Natural killer cell (primary cell): Measurements from ENCODE around the gene CAMSAP1. TPM values are rescaled to one million over a fixed set of nuclear protein-coding genes. Genes with fewer than 3 reads are reported as not detected.

Source experiments
- ATAC-seq, 3 donors: fragments of 150-1000 bp in 2 of 3; fragments of 200-7000 bp in 1 of 3; cut with Tn5 transposase; 1 replicate in 1 of 3; 2 replicates in 2 of 3; pipeline ENCODE4 v1.10.0; 2021; ENCODE audit warnings: mild to moderate bottlenecking in 2 of 3, moderate library complexity in 2 of 3
- DNase-seq, 2 donors: peaks; one replicate each; pipeline versions ENCODE4 v3.0.0 to v3.0.0-alpha.2; 2013 to 2021; ENCODE audit warnings: mixed read lengths in 1 of 2
- H3K27ac ChIP-seq: one replicate; pipeline ENCODE4 v1.5.1; 2013; ENCODE audit warnings: mild to moderate bottlenecking, low read length
- H3K27me3 ChIP-seq: one replicate; pipeline ENCODE4 v1.6.1; 2013; ENCODE audit warnings: low read length; ENCODE audit not compliant: control insufficient read depth, insufficient read depth
- H3K36me3 ChIP-seq: one replicate; pipeline ENCODE4 v1.6.1; 2013; ENCODE audit warnings: low read length; ENCODE audit not compliant: control insufficient read depth, insufficient read depth
- H3K4me1 ChIP-seq: one replicate; pipeline ENCODE4 v1.6.1; 2013; ENCODE audit warnings: low read length; ENCODE audit not compliant: control insufficient read depth, insufficient read depth
- H3K4me3 ChIP-seq: one replicate; pipeline ENCODE4 v1.5.1; 2013; ENCODE audit warnings: low read length
- H3K9me3 ChIP-seq: one replicate; pipeline ENCODE4 v1.6.1; 2013; ENCODE audit warnings: low read length; ENCODE audit not compliant: control insufficient read depth, insufficient read depth
- H3K27ac Mint-ChIP-seq, 2 donors: one replicate each; pipeline ENCODE4 v1.8.0; 2022; ENCODE audit warnings: mild to moderate bottlenecking in 2 of 2, mixed read lengths in 2 of 2, moderate library complexity in 1 of 2
- H3K27me3 Mint-ChIP-seq, 2 donors: one replicate each; pipeline ENCODE4 v1.8.0; 2022; ENCODE audit warnings: low read depth in 2 of 2, mixed read lengths in 2 of 2
- H3K36me3 Mint-ChIP-seq: one replicate; pipeline ENCODE4 v1.8.0; 2022; ENCODE audit warnings: mixed read lengths
- H3K4me1 Mint-ChIP-seq, 2 donors: one replicate each; pipeline ENCODE4 v1.8.0; 2022; ENCODE audit warnings: mixed read lengths in 2 of 2
- H3K4me3 Mint-ChIP-seq: one replicate; pipeline ENCODE4 v1.8.0; 2022; ENCODE audit warnings: mild to moderate bottlenecking, moderate library complexity, mixed read lengths
- H3K9me3 Mint-ChIP-seq, 2 donors: one replicate each; pipeline ENCODE4 v1.8.0; 2022; ENCODE audit warnings: mixed read lengths in 2 of 2
- WGBS: methylation state at CpG from one replicate; pipeline ENCODE4 v1.1.7; 2013; ENCODE audit warnings: missing lambda C conversion rate; ENCODE audit not compliant: insufficient coverage; 5-methylcytosine and 5-hydroxymethylcytosine counted together
- intact Hi-C: fragments of 100-400 bp; cut with micrococcal nuclease; formaldehyde crosslinking; loops from one replicate; pipeline ENCODE4 v1.14.2; 2022
- total RNA-seq, 4 donors: library from RNA; stranded (reverse); fragments of 120-200 nt in 1 of 4; gene quantifications; one replicate each; pipeline versions ENCODE4 v1.2.3 to v1.2.4, GENCODE V29; 2013 to 2022
- TF ChIP-seq, protein P1 (sequence below): fragments of 200-600 bp; IDR thresholded peaks from one replicate; pipeline ENCODE4 v1.8.0; 2022; ENCODE audit warnings: antibody characterized with exemption

The CAMSAP1 gene
- total RNA-seq, 3 donors from 2014 or later (not counting 1 experiment from before 2014, with no cell fraction given), result 25.9 to 33.5 (median 28.1) TPM

DNA sequence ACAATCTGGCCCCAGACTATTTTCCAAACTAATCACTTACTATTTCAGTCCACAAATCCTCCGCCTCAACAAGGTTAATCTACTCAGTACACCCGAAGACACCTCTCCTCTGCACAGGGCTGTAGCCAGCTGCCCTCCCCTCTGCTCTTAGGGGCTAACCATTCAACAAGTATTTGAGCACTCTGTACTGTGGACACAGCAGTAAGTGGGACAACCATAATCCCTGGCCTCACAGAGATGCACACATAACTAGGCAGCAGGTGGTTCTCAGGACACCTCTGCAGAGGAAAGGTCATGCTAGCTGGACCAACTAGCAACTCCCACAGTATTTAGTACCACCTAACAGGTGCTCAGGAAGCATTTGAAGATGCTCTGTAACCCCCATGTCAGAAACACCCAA is 5.5 kb downstream of the CAMSAP1 start:
- 97% methylated on average over 2 of the region's 2 CpGs for WGBS
- no peaks in the 10 kb centered on the region for H3K36me3 Mint-ChIP-seq
- H3K27me3 Mint-ChIP-seq, result no peaks in the 10 kb centered on the region
- H3K36me3 ChIP-seq, result no peaks in the 10 kb centered on the region
- no peaks in the 10 kb centered on the region for H3K27me3 ChIP-seq
- DNase-seq, result no peak
- H3K9me3 Mint-ChIP-seq, result no peaks in the 10 kb centered on the region
- peaks cover 26% of the 10 kb centered on the region for H3K4me1 ChIP-seq
- no peak for ATAC-seq
- H3K9me3 ChIP-seq, result no peaks in the 10 kb centered on the region
- H3K27ac Mint-ChIP-seq, result no peak overlapping the region
- intact Hi-C loops, result no loop called here
- no peak overlapping the region for H3K4me3 Mint-ChIP-seq
- H3K27ac ChIP-seq, result no peak overlapping the region
- TF ChIP-seq, protein P1, sequence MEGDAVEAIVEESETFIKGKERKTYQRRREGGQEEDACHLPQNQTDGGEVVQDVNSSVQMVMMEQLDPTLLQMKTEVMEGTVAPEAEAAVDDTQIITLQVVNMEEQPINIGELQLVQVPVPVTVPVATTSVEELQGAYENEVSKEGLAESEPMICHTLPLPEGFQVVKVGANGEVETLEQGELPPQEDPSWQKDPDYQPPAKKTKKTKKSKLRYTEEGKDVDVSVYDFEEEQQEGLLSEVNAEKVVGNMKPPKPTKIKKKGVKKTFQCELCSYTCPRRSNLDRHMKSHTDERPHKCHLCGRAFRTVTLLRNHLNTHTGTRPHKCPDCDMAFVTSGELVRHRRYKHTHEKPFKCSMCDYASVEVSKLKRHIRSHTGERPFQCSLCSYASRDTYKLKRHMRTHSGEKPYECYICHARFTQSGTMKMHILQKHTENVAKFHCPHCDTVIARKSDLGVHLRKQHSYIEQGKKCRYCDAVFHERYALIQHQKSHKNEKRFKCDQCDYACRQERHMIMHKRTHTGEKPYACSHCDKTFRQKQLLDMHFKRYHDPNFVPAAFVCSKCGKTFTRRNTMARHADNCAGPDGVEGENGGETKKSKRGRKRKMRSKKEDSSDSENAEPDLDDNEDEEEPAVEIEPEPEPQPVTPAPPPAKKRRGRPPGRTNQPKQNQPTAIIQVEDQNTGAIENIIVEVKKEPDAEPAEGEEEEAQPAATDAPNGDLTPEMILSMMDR, result no peak
- no peak overlapping the region for H3K4me3 ChIP-seq
- peaks cover 44 to 54% of the 10 kb centered on the region in 2 donors for H3K4me1 Mint-ChIP-seq

DNA sequence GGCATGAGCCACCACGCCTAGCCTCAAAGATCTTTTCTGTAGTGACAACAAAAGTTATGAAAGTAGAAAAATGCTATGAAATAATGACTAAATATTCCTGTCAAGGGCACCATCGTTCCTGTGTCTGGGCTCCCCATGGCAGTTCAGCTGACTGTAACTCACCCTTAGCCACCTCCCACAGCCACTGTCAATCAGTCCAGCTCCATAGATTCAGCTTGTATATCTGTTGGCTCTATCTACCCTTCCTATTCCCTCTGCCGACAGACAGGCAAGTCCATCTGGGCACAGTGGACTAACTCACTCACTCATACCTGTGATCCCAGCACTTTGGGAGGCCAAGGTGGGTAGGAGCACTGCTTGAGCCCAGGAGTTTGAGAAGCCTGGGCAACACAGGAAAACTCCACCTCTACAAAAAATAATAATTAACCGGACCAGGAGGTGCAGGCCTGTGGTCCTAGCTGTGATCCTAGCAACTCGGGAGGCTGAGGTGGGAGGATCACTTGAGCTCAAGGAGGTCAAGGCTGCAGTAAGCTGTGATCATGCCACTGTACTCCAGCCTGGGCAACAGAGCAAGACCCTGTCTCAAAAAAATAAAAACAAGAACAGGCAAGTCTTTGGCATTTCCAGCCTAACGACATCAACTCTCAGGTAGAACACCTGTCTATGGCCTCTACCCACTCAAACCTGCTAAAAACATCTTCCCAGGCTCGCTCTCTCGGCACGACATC is 6.2 kb downstream of the CAMSAP1 start:
- TF ChIP-seq, protein P1, result no peak
- no peaks in the 10 kb centered on the region for H3K9me3 Mint-ChIP-seq
- H3K36me3 Mint-ChIP-seq, result no peaks in the 10 kb centered on the region
- ATAC-seq, result no peak
- no peaks in the 10 kb centered on the region for H3K27me3 Mint-ChIP-seq
- intact Hi-C loops, result no loop called here
- no peak for DNase-seq
- Histone ChIP-seq H3K36me3 (no peaks in the 10 kb centered on the region), H3K4me3 (no peak overlapping the region), H3K27me3 (no peaks in the 10 kb centered on the region), H3K27ac (no peak overlapping the region), H3K4me1 (peaks cover 23% of the 10 kb centered on the region), H3K9me3 (no peaks in the 10 kb centered on the region)
- no peak overlapping the region for H3K4me3 Mint-ChIP-seq
- 96% methylated on average over 9 of the region's 9 CpGs for WGBS
- H3K27ac Mint-ChIP-seq, result no peak overlapping the region
- peaks cover 49 to 59% of the 10 kb centered on the region in 2 donors for H3K4me1 Mint-ChIP-seq

DNA sequence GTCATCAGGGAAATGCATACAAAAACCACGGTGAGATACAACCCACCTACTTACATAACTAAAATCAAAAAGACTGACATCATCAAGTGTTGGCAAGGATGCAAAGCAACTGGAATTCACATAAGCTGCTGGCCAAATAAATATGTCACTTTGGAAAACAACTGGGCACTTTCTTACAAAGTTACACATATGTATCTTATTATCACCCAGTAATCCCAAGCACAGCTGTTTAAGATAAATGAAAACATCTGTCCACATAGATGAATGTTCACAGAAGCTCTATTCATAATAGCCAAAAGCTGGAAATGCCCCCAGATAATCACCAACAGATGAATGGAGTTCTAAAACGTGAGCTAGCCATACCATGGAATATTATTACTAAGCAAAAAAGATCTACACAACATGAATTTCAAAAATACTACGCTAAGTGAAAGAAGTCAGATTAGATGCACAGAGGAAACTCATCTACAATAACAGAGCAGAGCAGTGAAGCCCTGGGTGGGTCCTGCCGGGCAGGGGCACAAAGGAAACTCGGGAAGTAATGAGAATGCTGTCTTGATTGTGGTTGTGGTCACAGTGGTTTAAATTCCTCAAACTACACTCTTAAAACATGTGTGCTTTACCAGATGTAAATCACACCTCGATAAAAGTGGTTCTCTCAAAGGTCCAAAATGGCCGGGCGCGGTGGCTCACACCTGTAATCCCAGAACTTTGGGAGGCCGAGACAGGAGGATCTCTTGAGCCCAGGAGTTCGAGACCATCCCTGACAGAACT is 8.5 kb downstream of the CAMSAP1 start:
- ATAC-seq, result peak in 1 of 3 donors; percentile 30
- Mint-ChIP-seq H3K4me3 (no peak overlapping the region), H3K27ac (peak overlapping the region in 1 of 2 donors; percentile 48), H3K27me3 (no peaks in the 10 kb centered on the region), H3K9me3 (no peaks in the 10 kb centered on the region), H3K36me3 (no peaks in the 10 kb centered on the region), H3K4me1 (peaks cover 42 to 62% of the 10 kb centered on the region in 2 donors)
- Histone ChIP-seq H3K36me3 (no peaks in the 10 kb centered on the region), H3K9me3 (no peaks in the 10 kb centered on the region), H3K4me3 (no peak overlapping the region), H3K4me1 (peaks cover 13% of the 10 kb centered on the region), H3K27me3 (no peaks in the 10 kb centered on the region), H3K27ac (no peak overlapping the region)
- TF ChIP-seq, protein P1, result no peak
- DNase-seq, result no peak
- intact Hi-C loops, result no loop called here
- WGBS, result 51% methylated on average over 11 of the region's 11 CpGs
